CD4-positive, alpha-beta memory T cell (primary cell): ENCODE measurements around the gene CNTNAP4. TPM values are rescaled to one million over a fixed set of nuclear protein-coding genes. Genes with fewer than 3 reads are reported as not detected.

Experiments used
- CTCF ChIA-PET: fragments of 350-600 bp; sonication (Branson Sonifier 250); formaldehyde crosslinking; loops from one replicate; lab custom pipeline; 2021; ENCODE audit warnings: inconsistent platforms; ENCODE audit not compliant: partially characterized antibody; lab: Charles Lee
- POLR2A ChIA-PET: fragments of 350-600 bp; sonication (Branson Sonifier 250); formaldehyde crosslinking; loops from one replicate; lab custom pipeline; 2021; ENCODE audit not compliant: partially characterized antibody; lab: Charles Lee
- DNase-seq, 5 donors: peaks; one replicate each; pipeline versions ENCODE4 v3.0.0 to v3.0.0-alpha.2; 2020 to 2022; ENCODE audit warnings: mixed read lengths in 1 of 5
- H3K27ac ChIP-seq: one replicate; pipeline ENCODE4 v1.7.0; 2013; ENCODE audit warnings: low read depth, low read length
- H3K27me3 ChIP-seq: 2 replicates; pipeline ENCODE4 v1.7.0; 2013; ENCODE audit warnings: mild to moderate bottlenecking, low read length, moderate library complexity; ENCODE audit not compliant: insufficient read depth
- H3K36me3 ChIP-seq: 2 replicates; pipeline ENCODE4 v1.7.0; 2013; ENCODE audit warnings: mild to moderate bottlenecking, low read length, moderate library complexity; ENCODE audit not compliant: insufficient read depth
- H3K4me1 ChIP-seq: 2 replicates; pipeline ENCODE4 v1.7.0; 2013; ENCODE audit warnings: mild to moderate bottlenecking, low read length, moderate library complexity; ENCODE audit not compliant: insufficient read depth
- H3K4me3 ChIP-seq, 2 donors: one replicate each; pipeline ENCODE4 v1.7.0; 2013; ENCODE audit warnings: low read length in 2 of 2, mild to moderate bottlenecking in 1 of 2
- H3K9me3 ChIP-seq, 2 donors: one replicate each; pipeline ENCODE4 v1.7.0; 2013; ENCODE audit warnings: low read length in 2 of 2, control low read depth in 1 of 2; ENCODE audit not compliant: control insufficient read depth in 1 of 2
- H3K27ac Mint-ChIP-seq, 7 donors: one replicate each; pipeline ENCODE4 v1.8.0; 2020 to 2021; ENCODE audit warnings: mixed read lengths in 7 of 7, mild to moderate bottlenecking in 6 of 7, inconsistent platforms in 3 of 7, moderate library complexity in 3 of 7
- H3K27me3 Mint-ChIP-seq, 2 donors: one replicate each; pipeline ENCODE4 v1.8.0; 2020 to 2021; ENCODE audit warnings: mixed read lengths in 2 of 2
- H3K36me3 Mint-ChIP-seq, 2 donors: one replicate each; pipeline ENCODE4 v1.8.0; 2020 to 2021; ENCODE audit warnings: mixed read lengths in 2 of 2, inconsistent platforms in 1 of 2, mild to moderate bottlenecking in 1 of 2
- H3K4me1 Mint-ChIP-seq, 4 donors: one replicate each; pipeline ENCODE4 v1.8.0; 2020 to 2021; ENCODE audit warnings: mixed read lengths in 4 of 4, mild to moderate bottlenecking in 1 of 4
- H3K4me3 Mint-ChIP-seq, 8 donors: one replicate each; pipeline ENCODE4 v1.8.0; 2020 to 2021; ENCODE audit warnings: mixed read lengths in 8 of 8, mild to moderate bottlenecking in 7 of 8, moderate library complexity in 6 of 8, inconsistent platforms in 3 of 8
- H3K9me3 Mint-ChIP-seq, 8 donors: one replicate each; pipeline ENCODE4 v1.8.0; 2020 to 2021; ENCODE audit warnings: mixed read lengths in 8 of 8, mild to moderate bottlenecking in 5 of 8, inconsistent platforms in 3 of 8, moderate library complexity in 1 of 8
- intact Hi-C: fragments of 100-400 bp; cut with micrococcal nuclease; formaldehyde crosslinking; loops from one replicate; pipeline ENCODE4 v1.15.1; 2023
- polyA plus RNA-seq, 2 donors: library from polyadenylated mRNA; unstranded; fragments of 300-500 nt; fragmentation: Illumina TruSeq; gene quantifications; one replicate each; pipeline ENCODE4 v1.2.3, GENCODE V29; 2021
- total RNA-seq, 2 experiments: library from RNA; stranded (reverse); gene quantifications; one replicate each; pipeline ENCODE4 v1.2.3, GENCODE V29; 2021

The CNTNAP4 gene
- total and polyA plus RNA-seq, 4 experiments from 2014 or later = not detected

DNA sequence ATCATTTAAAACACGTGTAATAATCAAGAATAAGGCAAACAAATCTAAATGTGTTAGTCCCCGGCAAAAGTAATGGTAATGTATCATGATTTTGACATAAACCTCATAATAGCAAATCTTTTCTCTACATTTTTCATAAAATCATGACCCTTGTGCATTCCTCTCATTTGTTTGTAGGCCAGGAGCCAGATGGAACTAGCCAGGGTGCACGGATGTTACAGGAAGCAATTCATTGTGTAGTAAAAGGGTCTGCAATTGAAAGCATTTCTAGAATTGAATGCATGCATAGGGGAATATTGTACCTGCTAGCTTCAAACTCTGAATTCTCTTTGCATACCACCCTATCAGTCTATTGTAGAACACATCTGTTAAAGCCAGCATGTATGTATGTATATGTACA lies 66.6 kb downstream of the CNTNAP4 start:
- H3K27ac Mint-ChIP-seq = no peak overlapping the region
- H3K4me1 Mint-ChIP-seq = no peaks in the 10 kb centered on the region
- no peaks in the 10 kb centered on the region for H3K27me3 Mint-ChIP-seq
- H3K9me3 Mint-ChIP-seq = peaks cover 0 to 19% (median 4%) of the 10 kb centered on the region in 8 donors
- H3K27ac ChIP-seq = no peak overlapping the region
- no peaks in the 10 kb centered on the region for H3K27me3 ChIP-seq
- ChIA-PET CTCF (no interaction called here), POLR2A (no interaction called here)
- H3K4me3 ChIP-seq = no peak overlapping the region
- H3K4me3 Mint-ChIP-seq = no peak overlapping the region
- H3K36me3 ChIP-seq = no peaks in the 10 kb centered on the region
- DNase-seq = no peak
- H3K4me1 ChIP-seq = no peaks in the 10 kb centered on the region
- H3K9me3 ChIP-seq = no peaks in the 10 kb centered on the region
- intact Hi-C loops = no loop called here
- no peaks in the 10 kb centered on the region for H3K36me3 Mint-ChIP-seq

DNA sequence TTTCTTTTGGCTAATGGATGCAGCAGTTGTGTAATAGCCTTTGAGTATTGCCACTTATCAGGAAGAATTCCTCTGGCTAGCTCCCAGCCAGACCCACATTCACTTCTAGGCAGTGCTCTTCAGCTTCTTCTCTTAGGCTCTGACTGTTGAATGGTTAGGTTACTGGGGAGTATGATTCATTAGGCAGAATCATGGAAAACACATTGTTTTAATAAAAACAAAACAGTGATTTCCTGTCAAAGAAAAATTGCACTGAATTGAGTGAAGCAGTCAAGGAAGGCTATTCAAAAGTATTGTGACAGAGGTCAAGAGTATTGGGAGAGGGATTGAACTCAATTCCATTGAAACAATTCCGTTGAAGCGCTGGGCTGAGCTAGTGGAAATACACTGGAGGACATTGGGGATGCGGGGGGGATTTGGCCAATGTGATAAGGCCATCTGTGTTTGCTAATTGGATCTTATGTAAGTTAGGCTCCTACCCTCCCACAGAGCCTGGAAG lies 68.0 kb downstream of the CNTNAP4 start:
- no peak overlapping the region for H3K4me3 Mint-ChIP-seq
- CTCF ChIA-PET = no interaction called here
- H3K9me3 Mint-ChIP-seq = peaks cover 0 to 16% (median 4%) of the 10 kb centered on the region in 8 donors

DNA sequence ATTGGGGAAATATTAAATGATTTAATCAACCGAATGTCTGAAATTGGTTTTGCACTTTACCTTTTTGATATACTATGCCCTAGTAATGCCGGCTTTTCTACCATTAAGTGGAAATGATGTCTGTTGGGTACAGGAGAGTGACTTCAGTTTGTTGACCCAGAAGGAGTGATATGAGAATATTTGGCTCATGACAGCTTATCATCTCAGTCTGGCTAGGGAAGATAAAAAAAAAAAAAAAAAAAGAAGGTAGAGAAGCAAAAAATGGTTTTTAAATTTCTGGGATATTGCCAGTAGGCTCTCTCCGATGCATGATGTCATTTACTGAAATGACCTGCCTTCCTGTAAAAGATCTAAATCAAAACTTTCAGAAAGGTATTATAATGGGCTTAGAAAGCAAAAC lies 69.0 kb downstream of the CNTNAP4 start:
- Mint-ChIP-seq H3K36me3 (no peaks in the 10 kb centered on the region), H3K4me1 (no peaks in the 10 kb centered on the region), H3K27ac (no peak overlapping the region), H3K27me3 (no peaks in the 10 kb centered on the region), H3K4me3 (no peak overlapping the region), H3K9me3 (peaks cover 0 to 13% (median 1%) of the 10 kb centered on the region in 8 donors)
- no peaks in the 10 kb centered on the region for H3K27me3 ChIP-seq
- POLR2A ChIA-PET = no interaction called here
- no peak overlapping the region for H3K27ac ChIP-seq
- H3K4me3 ChIP-seq = no peak overlapping the region
- no peaks in the 10 kb centered on the region for H3K36me3 ChIP-seq
- H3K4me1 ChIP-seq = no peaks in the 10 kb centered on the region
- no peaks in the 10 kb centered on the region for H3K9me3 ChIP-seq
- intact Hi-C loops = no loop called here
- no peak for DNase-seq
- CTCF ChIA-PET = no interaction called here

More for the DNA sequence above, 68.0 kb downstream of the CNTNAP4 start:
- intact Hi-C loops = no loop called here
- no peaks in the 10 kb centered on the region for H3K36me3 Mint-ChIP-seq
- Histone ChIP-seq H3K27me3 (no peaks in the 10 kb centered on the region), H3K9me3 (no peaks in the 10 kb centered on the region), H3K27ac (no peak overlapping the region), H3K4me3 (no peak overlapping the region), H3K36me3 (no peaks in the 10 kb centered on the region), H3K4me1 (no peaks in the 10 kb centered on the region)
- POLR2A ChIA-PET = no interaction called here
- H3K4me1 Mint-ChIP-seq = no peaks in the 10 kb centered on the region
- no peaks in the 10 kb centered on the region for H3K27me3 Mint-ChIP-seq
- DNase-seq = no peak
- no peak overlapping the region for H3K27ac Mint-ChIP-seq

DNA sequence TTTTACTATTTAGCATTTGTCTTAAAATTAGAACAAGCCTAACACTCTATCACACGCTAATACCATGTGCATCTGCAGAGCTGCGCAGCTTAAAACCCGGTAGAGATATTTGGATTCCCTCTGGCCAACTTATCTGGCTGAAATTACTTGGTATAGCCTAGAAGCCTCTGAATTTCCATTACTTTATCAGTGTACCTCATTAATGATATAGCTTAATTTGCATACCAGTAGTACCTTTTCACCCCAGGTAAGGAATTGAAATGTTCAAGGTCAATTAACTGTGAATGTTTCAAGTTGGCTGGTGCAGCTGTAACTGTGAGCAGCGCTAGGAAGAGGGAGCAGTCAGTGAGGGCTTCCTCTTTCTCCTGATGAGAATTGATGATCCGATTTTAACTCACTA lies 74.2 kb downstream of the CNTNAP4 start:
- intact Hi-C loops = no loop called here
- no peaks in the 10 kb centered on the region for H3K4me1 ChIP-seq
- Mint-ChIP-seq H3K4me1 (no peaks in the 10 kb centered on the region), H3K4me3 (no peak overlapping the region), H3K27ac (no peak overlapping the region), H3K9me3 (peaks cover 0 to 4% (median 2%) of the 10 kb centered on the region in 8 donors), H3K27me3 (no peaks in the 10 kb centered on the region), H3K36me3 (no peaks in the 10 kb centered on the region)
- no peak for DNase-seq
- no peaks in the 10 kb centered on the region for H3K9me3 ChIP-seq
- CTCF ChIA-PET = no interaction called here
- no peak overlapping the region for H3K4me3 ChIP-seq
- POLR2A ChIA-PET = no interaction called here
- H3K36me3 ChIP-seq = no peaks in the 10 kb centered on the region
- H3K27me3 ChIP-seq = no peaks in the 10 kb centered on the region
- no peak overlapping the region for H3K27ac ChIP-seq

DNA sequence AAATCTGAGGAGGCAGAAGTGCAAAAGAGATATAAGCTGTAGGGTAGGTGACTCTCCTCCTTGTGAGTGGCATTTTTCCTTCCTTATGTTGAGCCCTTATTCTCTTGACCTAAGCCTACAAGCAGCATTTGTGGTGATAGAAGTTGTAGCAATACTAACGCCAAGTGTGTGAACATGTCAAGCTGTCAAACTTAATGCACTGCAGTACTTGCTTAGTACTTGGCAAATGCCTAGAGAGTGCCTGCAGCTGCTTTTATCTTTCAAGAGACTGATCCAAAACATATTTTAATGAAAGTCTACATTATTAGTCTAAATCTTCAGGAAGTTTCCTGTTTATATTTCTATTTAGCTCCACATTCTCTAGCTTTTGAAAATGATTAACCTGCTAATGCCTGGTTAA lies 83.2 kb downstream of the CNTNAP4 start:
- Mint-ChIP-seq H3K36me3 (no peaks in the 10 kb centered on the region), H3K4me3 (no peak overlapping the region), H3K4me1 (no peaks in the 10 kb centered on the region), H3K27me3 (no peaks in the 10 kb centered on the region), H3K9me3 (peaks cover 2 to 11% (median 8%) of the 10 kb centered on the region in 8 donors), H3K27ac (no peak overlapping the region)
- no peak for DNase-seq
- ChIA-PET CTCF (no interaction called here), POLR2A (no interaction called here)
- H3K36me3 ChIP-seq = no peaks in the 10 kb centered on the region
- H3K27ac ChIP-seq = no peak overlapping the region
- intact Hi-C loops = no loop called here
- no peak overlapping the region for H3K4me3 ChIP-seq
- no peaks in the 10 kb centered on the region for H3K27me3 ChIP-seq
- H3K9me3 ChIP-seq = no peaks in the 10 kb centered on the region
- H3K4me1 ChIP-seq = no peaks in the 10 kb centered on the region

DNA sequence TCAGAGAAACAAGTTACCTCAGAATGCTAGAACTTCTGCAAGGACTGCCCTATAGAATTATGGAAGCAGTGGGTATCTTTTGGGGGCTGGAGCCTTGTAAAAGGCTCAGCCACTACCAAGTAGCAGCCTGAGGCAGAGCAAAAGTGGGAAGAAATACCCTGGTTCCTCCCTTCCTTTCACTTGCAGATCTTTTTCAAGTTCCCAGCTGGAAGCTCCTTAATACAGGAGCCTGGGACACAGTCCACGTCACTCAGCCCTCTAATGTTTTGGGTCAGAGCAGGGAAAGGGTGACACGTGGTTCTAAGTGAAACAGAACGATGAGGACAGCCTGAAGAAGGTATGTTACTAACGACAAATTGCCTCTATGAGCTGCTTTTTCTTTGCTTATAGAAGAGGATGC lies 93.1 kb downstream of the CNTNAP4 start:
- intact Hi-C loops = no loop called here
- Histone ChIP-seq H3K4me3 (no peak overlapping the region), H3K4me1 (no peaks in the 10 kb centered on the region), H3K9me3 (no peaks in the 10 kb centered on the region), H3K27ac (no peak overlapping the region), H3K36me3 (no peaks in the 10 kb centered on the region), H3K27me3 (no peaks in the 10 kb centered on the region)
- Mint-ChIP-seq H3K9me3 (peaks cover 2 to 8% (median 5%) of the 10 kb centered on the region in 8 donors), H3K27ac (peak overlapping the region in 1 of 7 donors; percentile 48), H3K36me3 (no peaks in the 10 kb centered on the region), H3K27me3 (no peaks in the 10 kb centered on the region), H3K4me1 (no peaks in the 10 kb centered on the region), H3K4me3 (no peak overlapping the region)
- POLR2A ChIA-PET = no interaction called here
- DNase-seq = no peak
- CTCF ChIA-PET = no interaction called here

DNA sequence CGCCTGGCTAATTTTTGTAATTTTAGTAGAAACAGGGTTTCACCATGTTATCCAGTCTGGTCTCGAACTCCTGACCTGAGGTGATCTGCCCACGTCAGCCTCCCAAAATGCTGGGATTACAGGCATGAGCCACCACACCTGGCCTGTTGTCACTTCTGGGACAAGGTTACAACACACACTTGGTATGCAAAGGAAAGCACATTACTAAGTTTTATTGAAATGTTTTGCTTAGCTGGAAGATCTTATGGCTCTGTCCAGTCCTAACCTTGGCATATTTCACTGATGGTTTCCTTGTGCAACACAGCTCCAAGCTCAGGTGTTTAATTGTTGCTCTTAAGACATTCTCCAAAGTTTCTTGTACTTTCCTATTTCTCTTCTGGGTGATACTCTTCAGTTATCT lies 94.2 kb downstream of the CNTNAP4 start:
- H3K27me3 Mint-ChIP-seq = no peaks in the 10 kb centered on the region
- intact Hi-C loops = no loop called here
- H3K4me3 ChIP-seq = no peak overlapping the region
- H3K27ac ChIP-seq = no peak overlapping the region
- H3K9me3 Mint-ChIP-seq = peaks cover 0 to 9% (median 4%) of the 10 kb centered on the region in 8 donors
- no peak overlapping the region for H3K4me3 Mint-ChIP-seq
- POLR2A ChIA-PET = no interaction called here
- no peaks in the 10 kb centered on the region for H3K36me3 ChIP-seq
- H3K9me3 ChIP-seq = no peaks in the 10 kb centered on the region
- H3K27me3 ChIP-seq = no peaks in the 10 kb centered on the region
- no peak for DNase-seq
- H3K4me1 ChIP-seq = no peaks in the 10 kb centered on the region
- no peaks in the 10 kb centered on the region for H3K4me1 Mint-ChIP-seq
- H3K36me3 Mint-ChIP-seq = no peaks in the 10 kb centered on the region
- no peak overlapping the region for H3K27ac Mint-ChIP-seq
- CTCF ChIA-PET = no interaction called here

DNA sequence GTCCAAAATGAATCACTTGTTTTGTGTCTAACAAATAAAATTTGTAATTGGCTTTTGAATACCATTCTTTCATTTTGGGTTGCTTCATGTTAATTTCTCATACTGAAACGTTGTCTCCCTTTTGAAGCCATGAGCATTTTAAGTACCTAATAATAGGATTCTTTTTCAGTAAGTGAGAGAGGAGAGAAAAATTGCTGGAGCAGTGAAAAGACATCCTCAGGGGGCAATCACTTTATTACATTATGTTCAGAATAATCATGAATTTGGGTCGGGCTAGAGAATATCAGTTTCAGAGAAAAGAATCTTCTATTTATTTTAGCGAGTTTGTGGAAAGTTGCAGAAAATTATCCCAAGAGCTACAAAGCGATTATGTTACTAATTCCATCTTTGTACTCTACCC lies 96.8 kb downstream of the CNTNAP4 start:
- H3K36me3 ChIP-seq = no peaks in the 10 kb centered on the region
- H3K9me3 ChIP-seq = no peaks in the 10 kb centered on the region
- DNase-seq = no peak
- no peaks in the 10 kb centered on the region for H3K4me1 ChIP-seq
- no peak overlapping the region for H3K4me3 ChIP-seq
- peaks cover 0 to 7% (median 5%) of the 10 kb centered on the region in 8 donors for H3K9me3 Mint-ChIP-seq
- H3K27me3 Mint-ChIP-seq = no peaks in the 10 kb centered on the region
- no peaks in the 10 kb centered on the region for H3K27me3 ChIP-seq
- no peaks in the 10 kb centered on the region for H3K4me1 Mint-ChIP-seq
- H3K27ac Mint-ChIP-seq = no peak overlapping the region
- no peak overlapping the region for H3K4me3 Mint-ChIP-seq
- ChIA-PET POLR2A (no interaction called here), CTCF (no interaction called here)
- no peaks in the 10 kb centered on the region for H3K36me3 Mint-ChIP-seq
- intact Hi-C loops = no loop called here
- no peak overlapping the region for H3K27ac ChIP-seq
